Tongue (tissue), 2 donors: ENCODE measurements around the gene CERT1. TPM values are rescaled to one million over a fixed set of nuclear protein-coding genes. Genes with fewer than 3 reads are reported as not detected.
"Not testable (repeated sequence)": the region's sequence is repeated elsewhere in the genome, so short reads cannot be mapped to it uniquely, and the experiment has no call there.

Source experiments
- DNase-seq: peaks from one replicate; pipeline ENCODE4 v3.0.0-alpha.2; 2015
- total RNA-seq: library from RNA; depleted of rRNA; stranded (reverse); fragments of >200 nt; gene quantifications from one replicate; pipeline ENCODE4 v1.2.3, GENCODE V29; 2014

Gene CERT1, protein sequence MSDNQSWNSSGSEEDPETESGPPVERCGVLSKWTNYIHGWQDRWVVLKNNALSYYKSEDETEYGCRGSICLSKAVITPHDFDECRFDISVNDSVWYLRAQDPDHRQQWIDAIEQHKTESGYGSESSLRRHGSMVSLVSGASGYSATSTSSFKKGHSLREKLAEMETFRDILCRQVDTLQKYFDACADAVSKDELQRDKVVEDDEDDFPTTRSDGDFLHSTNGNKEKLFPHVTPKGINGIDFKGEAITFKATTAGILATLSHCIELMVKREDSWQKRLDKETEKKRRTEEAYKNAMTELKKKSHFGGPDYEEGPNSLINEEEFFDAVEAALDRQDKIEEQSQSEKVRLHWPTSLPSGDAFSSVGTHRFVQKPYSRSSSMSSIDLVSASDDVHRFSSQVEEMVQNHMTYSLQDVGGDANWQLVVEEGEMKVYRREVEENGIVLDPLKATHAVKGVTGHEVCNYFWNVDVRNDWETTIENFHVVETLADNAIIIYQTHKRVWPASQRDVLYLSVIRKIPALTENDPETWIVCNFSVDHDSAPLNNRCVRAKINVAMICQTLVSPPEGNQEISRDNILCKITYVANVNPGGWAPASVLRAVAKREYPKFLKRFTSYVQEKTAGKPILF
- 62.2 TPM for total RNA-seq

DNA sequence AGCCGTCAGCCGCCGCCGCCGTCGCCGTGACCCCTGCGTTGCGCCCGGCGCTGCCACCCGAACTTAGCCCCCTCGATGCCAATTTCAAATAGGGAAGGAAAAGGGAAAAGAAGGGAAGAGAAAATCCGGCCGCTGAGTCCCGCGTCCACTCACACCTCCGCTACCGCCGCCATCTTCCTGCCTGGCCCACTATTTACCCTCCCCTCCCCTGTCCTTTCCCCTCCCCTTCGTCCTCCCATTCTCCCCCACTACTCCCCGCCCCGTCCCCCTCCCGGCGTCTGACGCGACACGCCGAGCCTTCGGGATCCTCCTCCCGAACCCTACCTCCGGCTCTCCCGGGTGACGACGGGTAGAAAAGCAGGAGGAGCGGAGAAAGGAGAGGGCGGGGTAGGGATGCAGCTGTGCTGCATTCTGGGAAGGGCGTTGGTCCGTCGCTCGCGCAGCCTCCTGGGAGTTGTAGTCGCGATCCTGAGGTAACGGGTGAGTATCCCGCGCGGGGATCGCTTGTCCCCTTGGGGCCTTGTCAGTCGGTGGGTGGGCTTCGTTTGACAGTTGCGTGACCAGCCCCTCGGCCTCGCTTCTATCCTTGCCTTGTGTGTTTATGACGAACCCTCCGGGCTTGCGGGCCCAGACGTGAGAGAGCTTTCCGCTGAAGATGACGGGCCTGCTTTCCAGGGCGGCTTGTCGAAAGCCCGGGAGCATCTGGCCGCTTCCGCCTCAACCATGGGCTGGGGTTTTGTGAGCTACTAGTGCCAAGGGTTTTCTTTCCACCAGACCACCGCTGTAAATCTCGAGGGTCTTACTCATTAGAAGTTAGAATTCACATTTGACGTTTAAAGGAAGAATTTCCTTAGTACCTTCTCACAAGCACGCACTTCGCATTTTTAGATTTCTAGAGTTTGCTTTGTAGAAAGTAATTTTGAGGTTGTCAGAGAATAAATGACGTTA, at the start of gene CERT1, which contains the start of gene POLK:
Gene CERT1, minus strand, starts transcription at position 195 of the 948 bp plus-strand sequence. CDS start 422 bp downstream, outside the sequence.
Gene POLK, plus strand, starts transcription at position 457 of the 948 bp plus-strand sequence.
- peak; percentile 99 for DNase-seq

DNA sequence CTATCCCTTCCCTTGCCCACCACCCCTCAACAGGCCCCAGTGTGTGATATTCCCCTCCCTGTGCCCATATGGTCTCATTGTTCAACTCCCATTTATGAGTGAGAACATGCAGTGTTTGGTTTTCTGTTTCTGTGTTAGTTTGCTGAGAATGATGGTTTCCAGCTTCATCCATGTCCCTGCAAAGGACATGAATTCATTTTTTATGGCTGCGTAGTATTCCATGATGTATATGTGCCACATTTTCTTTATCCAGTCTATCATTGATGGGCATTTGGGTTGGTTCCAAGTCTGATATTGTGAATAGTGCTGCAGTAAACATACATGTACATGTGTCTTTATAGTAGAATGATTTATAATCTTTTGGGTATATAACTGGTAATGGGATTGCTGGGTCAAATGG, 49.2 kb upstream of the CERT1 start:
- DNase-seq, result not testable (repeated sequence)

DNA sequence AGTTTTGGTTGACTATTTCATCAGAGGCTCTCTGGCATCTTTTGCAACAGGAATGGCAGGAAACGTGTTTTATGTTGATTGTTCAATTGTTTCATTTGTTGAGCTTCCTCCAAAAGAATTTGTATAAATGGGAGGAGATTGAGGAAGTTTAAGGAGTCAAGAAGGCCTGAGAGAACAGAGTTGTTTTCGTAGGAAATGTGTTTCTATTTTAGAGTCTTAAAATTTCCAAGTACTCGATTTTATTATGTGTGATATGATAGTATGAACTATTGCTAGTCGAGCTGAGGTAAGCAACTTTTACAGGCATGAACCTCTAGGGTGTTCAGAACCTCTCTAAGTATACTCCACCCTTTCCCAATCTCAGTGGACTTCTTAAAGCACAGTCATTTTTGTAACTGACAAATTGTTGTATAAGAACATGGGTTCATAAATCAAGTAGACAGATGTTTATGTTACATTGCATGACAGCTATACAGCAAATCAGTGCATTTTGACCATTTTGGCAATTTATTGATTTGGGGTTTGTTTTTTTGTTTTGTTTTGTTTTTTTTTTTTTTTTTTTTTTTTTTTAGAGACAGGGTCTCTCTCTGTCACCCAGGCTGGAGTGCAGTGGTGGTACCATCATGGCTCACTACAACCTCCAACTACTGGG, 47.7 kb upstream of the CERT1 start:
- peak; percentile 2 for DNase-seq

DNA sequence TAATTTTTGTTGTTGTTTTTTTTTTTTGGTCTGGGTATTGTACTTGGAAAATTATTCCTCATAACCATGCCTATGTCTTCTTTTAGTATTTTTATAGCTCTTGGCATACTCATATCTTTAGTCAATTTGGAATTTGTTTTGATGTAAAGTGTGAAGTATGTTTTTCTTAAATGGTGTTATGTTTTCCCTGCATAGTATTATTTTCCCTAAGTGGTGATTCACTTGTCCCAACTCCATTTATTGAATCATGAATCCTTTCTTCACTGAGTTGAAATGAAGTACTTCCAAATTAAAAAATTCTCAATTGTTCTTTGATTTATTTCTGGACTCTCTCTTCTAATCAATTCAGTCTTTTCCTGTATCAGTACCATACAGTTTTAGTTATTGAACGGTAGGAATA, 46.8 kb upstream of the CERT1 start:
- no peak for DNase-seq

DNA sequence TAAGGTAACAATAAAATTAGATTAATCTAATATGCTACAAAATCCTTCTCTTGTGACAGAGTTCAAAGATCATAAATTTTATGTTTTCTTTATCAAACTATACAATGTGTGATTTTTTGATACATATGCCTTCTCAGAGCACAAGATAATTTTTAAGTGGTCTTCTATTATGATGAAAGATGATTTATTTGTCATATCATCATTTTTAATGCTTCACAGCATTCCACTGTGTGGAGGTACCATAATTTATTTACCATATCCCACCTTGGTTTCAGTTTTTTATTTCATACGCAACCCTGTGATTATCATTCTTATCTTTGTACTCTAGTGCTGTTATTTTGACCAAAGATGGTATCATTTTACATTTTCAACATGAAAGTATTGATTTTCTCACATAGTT, 41.9 kb upstream of the CERT1 start:
- DNase-seq, result no peak

DNA sequence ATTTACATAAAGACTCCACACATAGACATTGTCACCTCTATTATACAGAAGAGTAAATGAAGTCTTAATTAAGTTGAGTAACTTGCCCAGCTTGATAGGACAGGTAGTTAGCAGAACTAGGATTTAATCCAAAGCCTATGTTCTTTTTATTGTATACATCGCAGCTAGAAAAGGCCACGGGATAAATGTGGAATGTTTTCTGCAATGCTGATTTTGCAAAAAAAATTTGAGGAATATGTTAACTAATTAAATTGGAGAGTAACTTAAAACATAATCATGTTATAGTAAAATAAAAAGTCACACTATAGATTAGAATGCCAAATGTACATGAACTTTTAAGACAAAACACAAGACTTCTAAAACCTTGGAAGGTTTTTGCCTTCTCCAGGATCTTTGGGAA, 41.3 kb upstream of the CERT1 start:
- no peak for DNase-seq

DNA sequence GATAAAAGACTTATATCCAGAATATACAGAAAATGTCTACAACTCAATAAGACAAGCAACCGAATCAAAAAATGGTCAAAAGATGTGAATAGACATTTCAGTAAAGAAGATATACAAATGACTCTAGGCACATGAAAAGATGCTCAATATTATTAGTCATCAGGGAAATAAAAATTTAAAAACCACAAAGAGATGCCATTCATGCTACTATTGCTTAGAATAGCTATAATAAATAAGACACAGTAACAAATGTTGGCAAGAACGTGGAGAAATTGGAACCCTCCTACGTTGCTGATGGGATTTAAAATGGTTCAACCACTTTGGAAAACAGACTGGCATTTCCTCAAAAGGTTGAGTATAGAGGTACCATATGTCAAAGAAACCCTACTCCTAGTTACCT, 40.0 kb upstream of the CERT1 start:
- DNase-seq, result no peak

DNA sequence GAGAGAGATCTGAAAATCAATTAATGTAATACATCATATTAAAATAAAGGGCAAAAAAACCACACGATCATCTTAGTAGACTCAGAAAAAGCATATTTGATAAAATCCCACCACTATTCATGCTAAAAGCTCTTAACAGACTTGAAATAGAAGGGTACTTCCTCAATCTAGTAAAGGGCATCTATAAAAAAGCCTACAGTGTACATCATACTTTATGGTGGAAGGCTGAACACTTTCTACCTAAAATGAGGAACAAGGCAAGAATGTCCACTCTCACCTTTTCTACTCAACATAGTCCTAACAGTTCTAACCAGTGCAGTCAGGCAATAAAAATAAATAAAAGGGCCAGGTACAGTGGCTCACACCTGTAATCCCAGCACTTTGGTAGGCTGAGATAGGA, 39.2 kb upstream of the CERT1 start:
- no peak for DNase-seq

DNA sequence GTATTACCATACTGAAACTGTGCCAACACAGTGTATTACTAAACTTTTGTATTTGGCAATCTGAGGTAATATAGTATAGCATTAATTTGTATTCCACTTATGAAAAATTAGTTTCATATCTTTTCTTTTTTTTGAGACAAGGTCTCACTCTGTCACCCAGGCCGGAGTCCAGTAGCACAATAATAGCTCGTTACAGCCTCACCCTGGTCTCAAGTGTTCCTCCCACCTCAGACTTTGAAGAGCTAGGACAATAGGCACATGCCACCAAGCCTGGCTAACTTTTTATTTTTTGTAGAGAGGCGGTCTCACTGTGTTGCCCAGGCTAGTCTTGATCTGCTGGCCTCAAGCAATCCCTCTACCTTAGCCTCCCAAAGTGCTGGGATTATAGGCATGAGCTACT, 36.4 kb upstream of the CERT1 start:
- no peak for DNase-seq

DNA sequence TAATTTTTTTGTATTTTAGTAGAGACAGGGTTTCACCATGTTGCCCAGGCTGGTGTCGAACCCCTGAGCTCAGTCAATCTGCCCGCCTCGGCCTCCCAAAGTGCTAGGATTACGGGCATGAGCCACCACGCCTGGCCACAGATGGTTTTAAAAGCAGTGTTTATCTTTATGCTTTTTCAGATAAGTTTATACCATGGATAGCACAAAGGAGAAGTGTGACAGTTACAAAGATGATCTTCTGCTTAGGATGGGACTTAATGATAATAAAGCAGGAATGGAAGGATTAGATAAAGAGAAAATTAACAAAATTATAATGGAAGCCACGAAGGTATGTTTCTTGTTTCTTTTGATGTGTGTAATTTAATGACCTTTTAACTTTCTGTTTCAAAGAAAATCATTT, 35.4 kb upstream of the CERT1 start:
- DNase-seq, result no peak

DNA sequence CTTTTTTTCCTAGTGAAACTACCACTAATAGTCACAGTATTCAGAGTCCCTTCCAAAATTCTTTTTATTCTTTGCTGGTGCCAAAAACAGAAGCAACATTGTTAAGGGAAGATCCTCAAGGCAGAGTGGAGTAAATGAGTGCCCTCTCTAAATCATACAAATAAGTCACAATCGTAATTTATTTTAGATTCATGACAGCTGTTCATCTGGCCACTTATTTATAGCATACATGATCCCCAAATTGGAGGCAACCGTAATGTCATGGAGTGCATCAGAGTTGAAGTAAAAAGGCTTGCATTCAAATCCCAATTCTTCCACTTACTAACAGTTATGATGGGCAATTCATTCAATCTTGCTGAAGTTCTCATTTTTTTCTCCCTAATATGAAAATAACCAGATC, 33.7 kb upstream of the CERT1 start:
- peak; percentile 17 for DNase-seq

DNA sequence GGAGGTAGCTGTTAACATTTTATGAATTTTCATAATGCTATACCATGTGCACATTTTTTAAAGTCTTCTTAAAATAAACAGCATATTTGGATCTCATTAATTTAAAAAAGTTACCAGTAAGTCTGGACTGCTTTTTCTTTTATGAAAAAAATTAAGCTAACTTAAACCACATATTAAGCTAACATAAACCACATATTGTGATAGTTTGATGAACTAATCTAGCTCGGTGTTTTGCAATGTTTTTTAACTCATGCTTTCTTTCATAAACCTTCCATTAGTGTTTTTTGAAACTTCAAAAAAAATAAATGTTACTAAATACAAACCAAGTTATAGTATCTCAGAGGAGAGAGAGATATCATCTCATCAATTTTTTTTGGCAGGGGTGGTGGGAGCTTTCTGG, 26.8 kb upstream of the CERT1 start:
- DNase-seq, result no peak

DNA sequence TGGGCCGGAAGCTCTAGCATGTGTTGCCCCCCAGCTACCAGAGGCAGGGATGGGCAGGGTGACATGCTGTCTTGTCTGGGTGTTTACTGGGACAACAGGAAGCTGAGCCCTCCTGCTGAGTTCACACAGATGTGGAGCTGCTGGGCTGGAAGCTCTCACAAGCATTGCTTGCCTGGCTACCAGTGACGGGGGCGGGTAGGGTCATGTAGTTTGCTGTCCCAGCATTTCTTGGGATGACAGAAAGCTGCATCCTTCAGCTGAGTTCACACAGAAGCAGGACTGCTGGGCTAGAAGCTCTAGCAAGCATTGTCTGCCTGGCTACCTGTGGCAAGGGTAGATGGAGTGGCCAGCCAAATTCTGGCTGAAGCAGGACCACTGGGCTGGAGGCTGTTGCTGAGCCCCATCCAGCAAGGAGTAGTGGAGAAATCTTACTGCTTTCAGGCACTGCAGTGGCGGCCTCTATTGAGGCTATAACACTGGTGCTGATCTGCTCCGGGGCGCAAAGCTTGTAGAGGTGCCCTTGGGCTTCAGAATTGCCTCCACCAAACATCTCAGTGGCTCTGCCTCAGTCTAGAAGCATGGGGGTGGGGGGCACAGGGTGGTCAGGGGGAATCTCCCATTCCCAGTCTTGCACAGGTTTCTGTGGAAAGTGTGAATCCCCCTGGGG, 25.4 kb upstream of the CERT1 start:
- no peak for DNase-seq

DNA sequence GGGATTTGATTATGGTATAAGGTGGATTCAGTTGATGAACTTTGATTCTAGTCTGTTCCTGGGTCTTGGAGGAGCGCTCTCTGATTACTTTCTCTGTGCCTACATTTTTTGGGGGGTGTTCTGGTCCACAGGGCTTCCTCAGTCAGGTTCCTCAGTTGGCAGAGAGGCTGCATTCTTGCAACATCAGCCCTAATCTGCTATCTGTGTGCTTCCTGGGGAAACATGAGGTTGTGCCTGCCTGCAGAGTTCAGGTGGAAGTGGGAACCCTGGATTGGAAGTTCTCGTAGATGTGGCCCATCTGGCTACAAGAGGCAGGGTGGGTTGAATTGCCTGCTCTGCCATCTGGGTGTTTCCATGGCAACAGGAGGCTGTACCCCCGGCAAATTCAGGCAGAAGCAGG, 24.7 kb upstream of the CERT1 start:
- DNase-seq, result no peak

DNA sequence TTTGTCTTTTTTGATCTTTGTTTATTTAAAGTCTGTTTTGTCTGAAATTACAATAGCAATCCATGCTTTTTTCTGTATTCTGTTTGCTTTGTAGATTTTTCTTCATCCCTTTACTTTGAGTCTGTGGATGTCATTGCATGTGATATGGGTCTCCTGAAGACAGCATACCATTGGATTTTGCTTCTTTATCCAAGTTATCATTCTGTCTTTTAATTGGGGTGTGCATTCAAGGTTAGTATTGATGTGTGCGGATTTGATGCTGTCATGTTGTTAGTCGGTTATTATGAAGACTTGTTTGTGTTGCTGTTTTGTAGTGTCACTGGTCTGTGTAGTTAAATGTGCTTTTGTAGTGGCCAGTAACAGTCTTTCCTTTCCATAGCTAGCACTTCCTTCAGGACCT, 23.3 kb upstream of the CERT1 start:
- no peak for DNase-seq

DNA sequence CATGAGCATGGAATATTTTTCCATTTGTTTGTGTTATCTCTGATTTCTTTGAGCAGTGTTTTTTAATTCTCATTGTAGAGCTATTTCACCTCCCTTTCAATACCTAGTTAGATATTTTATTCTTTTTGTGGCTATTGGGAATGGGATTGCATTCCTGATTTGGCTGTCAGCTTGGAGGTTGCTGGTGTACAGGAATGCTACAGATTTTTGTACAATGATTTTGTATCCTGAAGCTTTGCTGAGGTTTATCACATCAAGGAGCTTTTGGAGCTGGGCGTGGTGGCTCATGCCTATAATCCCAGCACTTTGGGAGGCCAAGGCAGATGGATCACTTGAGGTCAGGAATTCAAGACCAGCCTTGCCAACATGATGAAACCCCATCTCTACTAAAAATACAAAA, 22.3 kb upstream of the CERT1 start:
- not testable (repeated sequence) for DNase-seq

DNA sequence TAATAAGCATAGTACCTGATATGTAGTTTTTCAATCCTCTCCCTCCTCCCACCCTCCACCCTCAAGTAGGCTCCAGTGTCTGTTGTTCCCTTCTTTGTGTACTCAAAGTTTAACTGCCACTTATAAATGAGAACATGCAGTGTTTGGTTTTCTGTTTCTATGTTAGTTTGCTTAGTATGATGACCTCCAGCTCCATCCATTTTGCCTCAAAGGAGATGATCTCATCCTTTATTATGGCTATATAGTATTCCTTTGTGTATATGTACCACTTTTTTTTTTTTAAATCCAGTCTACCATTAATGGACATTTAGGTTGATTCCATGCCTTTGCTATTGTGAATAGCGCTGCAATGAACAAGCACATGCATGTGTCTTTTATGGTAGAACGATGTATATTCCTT, 20.8 kb upstream of the CERT1 start:
- no peak for DNase-seq

DNA sequence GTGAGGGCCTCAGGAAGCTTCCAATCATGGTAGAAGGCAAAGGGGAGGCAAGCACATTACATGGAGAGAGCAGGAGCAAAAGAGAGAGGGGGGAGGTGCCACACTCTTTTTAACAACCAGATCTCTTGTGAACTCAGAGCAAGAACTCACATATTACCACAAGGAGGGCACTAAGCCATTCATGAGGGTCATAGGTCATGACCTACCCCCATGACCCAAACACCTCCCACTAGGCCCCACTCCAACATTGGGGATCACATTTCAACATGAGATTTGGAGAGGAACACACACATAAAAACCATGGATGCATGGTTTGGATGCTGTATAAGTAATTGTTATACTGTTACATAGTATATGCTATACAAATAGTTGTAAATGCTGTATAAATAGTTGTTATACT, 17.8 kb upstream of the CERT1 start:
- no peak for DNase-seq

DNA sequence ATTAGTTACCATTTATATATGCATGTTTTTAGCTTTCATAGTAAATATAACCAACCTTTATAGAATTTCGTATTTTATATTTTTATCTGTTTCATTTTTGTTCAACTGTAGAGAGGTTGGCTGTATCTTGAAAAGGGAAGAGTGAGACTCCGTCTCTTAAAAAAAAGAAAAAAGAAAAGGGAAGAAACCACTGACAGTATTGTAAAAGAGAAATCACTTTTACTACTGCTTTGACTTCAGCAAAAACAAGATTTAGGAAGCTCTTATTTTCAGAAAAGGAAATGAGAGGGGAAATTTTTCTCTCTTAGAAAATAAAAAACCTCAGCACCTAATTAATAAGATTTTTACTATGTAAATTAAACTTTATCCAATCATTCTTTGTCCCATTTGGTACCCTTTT, 14.6 kb upstream of the CERT1 start:
- DNase-seq, result no peak

DNA sequence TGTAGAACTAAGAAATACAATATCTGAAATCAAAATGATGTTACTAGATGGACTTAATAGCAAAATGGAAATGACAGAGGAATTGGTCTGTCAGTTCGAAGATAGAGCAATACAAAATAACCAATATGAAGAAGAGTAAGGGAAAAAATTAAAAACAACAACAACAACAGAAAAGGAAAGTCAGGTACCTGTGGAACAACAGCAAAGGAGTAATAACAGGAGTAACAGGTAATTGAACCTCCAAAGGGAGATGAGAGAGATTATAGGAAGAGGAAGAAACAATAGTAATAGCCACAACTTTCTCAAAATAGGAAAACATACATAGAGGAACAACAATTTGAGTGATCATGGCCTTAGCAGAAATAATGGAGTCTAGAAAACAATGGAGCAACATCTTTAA, 13.9 kb upstream of the CERT1 start:
- DNase-seq, result no peak

DNA sequence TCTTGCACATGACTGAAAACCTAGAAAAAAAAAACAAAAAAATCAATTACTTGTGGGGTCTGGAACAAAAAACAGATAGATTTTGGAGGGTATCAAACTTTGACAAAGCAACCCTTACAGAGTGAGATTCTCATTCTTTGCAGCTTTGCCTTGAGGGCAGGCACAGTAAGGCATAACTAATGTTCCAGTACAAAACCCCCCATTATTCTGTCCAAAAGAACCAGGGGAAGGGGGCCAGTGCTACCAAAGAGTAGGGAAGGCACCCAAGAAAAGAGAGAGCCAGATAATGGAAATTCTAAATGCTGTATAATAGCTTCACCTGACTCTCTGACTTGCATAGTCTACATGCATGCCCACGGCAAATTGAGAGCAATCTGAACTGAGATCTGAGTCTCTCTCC, 13.2 kb upstream of the CERT1 start:
- no peak for DNase-seq

DNA sequence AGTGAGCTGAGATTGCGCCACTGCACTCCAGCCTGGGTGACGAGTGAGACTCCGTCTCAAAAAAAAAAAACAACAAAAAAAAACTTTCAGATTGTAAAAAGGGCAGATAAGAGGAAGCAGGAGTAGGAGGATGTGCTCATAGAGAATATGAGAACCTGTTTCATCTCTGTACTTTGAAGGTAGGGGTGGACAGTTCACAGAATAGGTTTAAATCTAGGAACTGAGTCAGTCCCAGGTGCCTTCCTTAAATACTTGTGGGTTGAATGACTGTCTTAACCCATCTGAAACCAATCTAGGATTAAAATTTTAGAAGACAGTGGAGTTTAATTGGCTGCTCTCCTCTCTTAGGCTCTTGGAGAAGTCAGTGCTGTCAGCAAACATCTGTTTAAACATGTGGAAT, 12.6 kb upstream of the CERT1 start:
- peak; percentile 24 for DNase-seq
